KMS-11 (cell line): ENCODE data around the gene SLC51A.

ENCODE experiments used
- H2AFZ ChIP-seq: fragments of 200-600 bp; sonication (generic); 2 replicates; pipeline ENCODE4 v1.6.1; 2016; ENCODE audit warnings: antibody characterized with exemption, mixed run types, low read depth
- H3K27ac ChIP-seq: fragments of 200-600 bp; sonication (generic); 2 replicates; pipeline ENCODE4 v1.6.1; 2016; ENCODE audit warnings: mild to moderate bottlenecking, mixed run types
- H3K27me3 ChIP-seq: fragments of 200-600 bp; sonication (generic); 2 replicates; pipeline ENCODE4 v1.6.1; 2017; ENCODE audit warnings: mild to moderate bottlenecking, low read depth, mixed run types, moderate library complexity; ENCODE audit not compliant: insufficient read depth
- H3K36me3 ChIP-seq: fragments of 200-600 bp; sonication (generic); 2 replicates; pipeline ENCODE4 v1.6.1; 2017; ENCODE audit warnings: mild to moderate bottlenecking, mixed run types; ENCODE audit not compliant: insufficient read depth
- H3K4me1 ChIP-seq: fragments of 200-600 bp; sonication (generic); 2 replicates; pipeline ENCODE4 v1.6.1; 2016; ENCODE audit warnings: mild to moderate bottlenecking, low read depth, mixed run types; ENCODE audit not compliant: poor library complexity, severe bottlenecking
- H3K4me2 ChIP-seq: fragments of 200-600 bp; sonication (generic); 2 replicates; pipeline ENCODE4 v1.7.0; 2016; ENCODE audit warnings: mild to moderate bottlenecking, mixed run types
- H3K4me3 ChIP-seq: fragments of 200-600 bp; sonication (generic); IDR thresholded peaks from 2 replicates; pipeline ENCODE4 v1.6.1; 2017; ENCODE audit warnings: low read depth, low read length, mixed read lengths; ENCODE audit not compliant: insufficient read depth
- H3K79me2 ChIP-seq: fragments of 200-600 bp; sonication (generic); 2 replicates; pipeline ENCODE4 v1.6.1; 2016; ENCODE audit warnings: low read depth, mixed run types; ENCODE audit not compliant: insufficient read depth
- H3K9ac ChIP-seq: fragments of 200-600 bp; sonication (generic); 2 replicates; pipeline ENCODE4 v1.6.1; 2016; ENCODE audit warnings: mild to moderate bottlenecking, mixed run types
- H4K20me1 ChIP-seq: fragments of 200-600 bp; sonication (generic); 2 replicates; pipeline ENCODE4 v1.6.1; 2016; ENCODE audit warnings: mild to moderate bottlenecking, mixed run types; ENCODE audit not compliant: insufficient read depth
- TF ChIP-seq, protein P1 (sequence below): fragments of 200-600 bp; sonication (generic); conservative IDR thresholded peaks from 2 replicates; pipeline ENCODE4 v1.6.1; 2017; ENCODE audit warnings: low read depth, mild to moderate bottlenecking, antibody characterized with exemption, low read length, moderate library complexity, mixed read lengths

Gene SLC51A

GRCh38 chr3:196217307-196218154 is 1.2 kb downstream of the SLC51A start:
- Histone ChIP-seq H3K4me2 (no peak overlapping the region), H2AFZ (no peak overlapping the region), H3K36me3 (no peaks in the 10 kb centered on the region), H3K4me3 (no peak overlapping the region), H3K79me2 (no peaks in the 10 kb centered on the region), H4K20me1 (no peaks in the 10 kb centered on the region), H3K4me1 (no peaks in the 10 kb centered on the region), H3K9ac (no peak overlapping the region), H3K27me3 (no peaks in the 10 kb centered on the region; the same call in 1 of the 2 replicates), H3K27ac (no peak overlapping the region)
- TF ChIP-seq, protein P1, sequence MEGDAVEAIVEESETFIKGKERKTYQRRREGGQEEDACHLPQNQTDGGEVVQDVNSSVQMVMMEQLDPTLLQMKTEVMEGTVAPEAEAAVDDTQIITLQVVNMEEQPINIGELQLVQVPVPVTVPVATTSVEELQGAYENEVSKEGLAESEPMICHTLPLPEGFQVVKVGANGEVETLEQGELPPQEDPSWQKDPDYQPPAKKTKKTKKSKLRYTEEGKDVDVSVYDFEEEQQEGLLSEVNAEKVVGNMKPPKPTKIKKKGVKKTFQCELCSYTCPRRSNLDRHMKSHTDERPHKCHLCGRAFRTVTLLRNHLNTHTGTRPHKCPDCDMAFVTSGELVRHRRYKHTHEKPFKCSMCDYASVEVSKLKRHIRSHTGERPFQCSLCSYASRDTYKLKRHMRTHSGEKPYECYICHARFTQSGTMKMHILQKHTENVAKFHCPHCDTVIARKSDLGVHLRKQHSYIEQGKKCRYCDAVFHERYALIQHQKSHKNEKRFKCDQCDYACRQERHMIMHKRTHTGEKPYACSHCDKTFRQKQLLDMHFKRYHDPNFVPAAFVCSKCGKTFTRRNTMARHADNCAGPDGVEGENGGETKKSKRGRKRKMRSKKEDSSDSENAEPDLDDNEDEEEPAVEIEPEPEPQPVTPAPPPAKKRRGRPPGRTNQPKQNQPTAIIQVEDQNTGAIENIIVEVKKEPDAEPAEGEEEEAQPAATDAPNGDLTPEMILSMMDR: no peak

DNA sequence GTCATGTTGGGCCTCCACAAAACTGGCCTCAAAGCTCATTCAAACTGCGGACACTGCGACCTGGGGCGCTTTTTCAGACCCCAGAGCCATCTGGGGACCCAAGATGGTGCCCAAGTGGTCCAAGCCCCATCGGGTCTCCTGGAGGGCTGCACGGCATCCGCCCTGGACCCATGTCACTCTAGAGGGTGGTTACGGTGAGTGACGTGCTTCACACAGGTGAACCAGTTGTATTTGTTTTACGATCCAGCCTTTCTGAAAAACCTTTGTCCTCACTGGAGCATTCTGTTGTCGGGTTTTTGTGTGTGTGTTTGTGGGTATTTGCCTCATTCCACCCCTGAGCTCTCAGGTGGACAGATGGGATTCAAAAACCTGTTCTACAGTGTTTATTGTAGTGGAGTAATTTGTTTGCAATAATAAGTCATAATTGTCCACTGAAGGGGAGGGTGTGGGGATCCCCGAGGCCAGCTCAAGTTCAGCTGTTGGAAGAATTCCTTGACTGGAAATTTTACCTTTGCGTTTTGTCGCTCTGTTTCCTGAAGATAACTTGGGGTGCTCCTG is 1.9 kb downstream of the SLC51A start:
- Histone ChIP-seq H3K4me2 (no peak overlapping the region), H3K36me3 (no peaks in the 10 kb centered on the region), H3K4me3 (no peak overlapping the region), H3K9ac (no peak overlapping the region), H4K20me1 (no peaks in the 10 kb centered on the region), H3K27me3 (no peaks in the 10 kb centered on the region; the same call in 1 of the 2 replicates), H3K4me1 (no peaks in the 10 kb centered on the region), H3K27ac (no peak overlapping the region), H2AFZ (no peak overlapping the region), H3K79me2 (no peaks in the 10 kb centered on the region)
- TF ChIP-seq, protein P1: no peak

- H3K27me3 ChIP-seq: no peaks in the 10 kb centered on the region; the same call in 1 of the 2 replicates
- H3K4me3 ChIP-seq: no peak overlapping the region
- no peak overlapping the region for H3K4me2 ChIP-seq
- no peak overlapping the region for H3K27ac ChIP-seq
- no peaks in the 10 kb centered on the region for H3K4me1 ChIP-seq
- no peak overlapping the region for H2AFZ ChIP-seq
- TF ChIP-seq, protein P1: no peak
- no peaks in the 10 kb centered on the region for H3K36me3 ChIP-seq
- no peaks in the 10 kb centered on the region for H3K79me2 ChIP-seq
- no peak overlapping the region for H3K9ac ChIP-seq
- no peaks in the 10 kb centered on the region for H4K20me1 ChIP-seq
Observed at GRCh38 chr3:196219194-196219969, 3.0 kb downstream of the SLC51A start.

DNA sequence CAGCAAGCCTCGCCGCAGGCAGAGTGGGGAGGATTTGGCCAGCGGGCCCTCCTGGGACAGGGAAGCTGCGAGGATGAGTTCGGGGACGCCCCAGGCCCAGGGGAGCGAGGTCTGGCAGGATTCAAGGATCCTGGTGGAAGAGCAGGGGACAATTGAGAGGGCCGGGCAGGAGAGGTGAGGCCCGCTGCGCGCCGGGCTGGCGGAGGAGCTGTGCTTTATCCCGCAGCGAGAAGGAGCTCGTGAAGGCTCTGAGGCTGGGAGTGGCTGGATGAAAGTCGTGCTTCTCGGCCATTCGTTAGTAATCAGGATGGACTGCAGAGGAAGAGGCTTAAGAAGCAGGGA is 3.6 kb downstream of the SLC51A start:
- Histone ChIP-seq H3K27ac (no peak overlapping the region), H2AFZ (no peak overlapping the region)

More for the DNA sequence above, 3.6 kb downstream of the SLC51A start:
- Histone ChIP-seq H3K27me3 (no peaks in the 10 kb centered on the region; the same call in 1 of the 2 replicates), H4K20me1 (no peaks in the 10 kb centered on the region), H3K36me3 (no peaks in the 10 kb centered on the region), H3K79me2 (no peaks in the 10 kb centered on the region), H3K4me2 (no peak overlapping the region), H3K4me1 (no peaks in the 10 kb centered on the region), H3K9ac (no peak overlapping the region), H3K4me3 (no peak overlapping the region)
- TF ChIP-seq, protein P1: no peak
